Kidney epithelial cell (primary cell): Measurements from ENCODE around the gene RPL23. TPM values are rescaled to one million over a fixed set of nuclear protein-coding genes. Genes with fewer than 3 reads are reported as not detected.

Experiments used
- DNase-seq: peaks from one replicate; pipeline ENCODE4 v3.0.0-alpha.2; 2010; ENCODE audit warnings: low read depth
- H3K27me3 ChIP-seq: 2 replicates; pipeline ENCODE4 v1.6.0; 2011; ENCODE audit warnings: low read length; ENCODE audit not compliant: control insufficient read depth, insufficient read depth
- H3K36me3 ChIP-seq: 2 replicates; pipeline ENCODE4 v1.5.1; 2011; ENCODE audit warnings: low read length; ENCODE audit not compliant: control insufficient read depth, insufficient read depth
- H3K4me3 ChIP-seq: 2 replicates; pipeline ENCODE4 v1.5.1; 2011; ENCODE audit warnings: low read depth, mild to moderate bottlenecking, control low read depth, low read length
- total RNA-seq: library from RNA; depleted of rRNA; stranded (reverse); fragments of >200 nt; gene quantifications from 2 replicates; pipeline ENCODE4 v1.2.3, GENCODE V29; 2015
- TF ChIP-seq, protein P1 (sequence below): IDR thresholded peaks from 2 replicates; pipeline ENCODE4 v1.5.1; 2011; ENCODE audit warnings: mild to moderate bottlenecking, moderate library complexity, low read length, control low read depth, inconsistent platforms; ENCODE audit not compliant: insufficient read depth, poor library complexity, severe bottlenecking

RPL23 gene
- total RNA-seq, 1 donor from 2014 or later: 1,881 TPM

DNA sequence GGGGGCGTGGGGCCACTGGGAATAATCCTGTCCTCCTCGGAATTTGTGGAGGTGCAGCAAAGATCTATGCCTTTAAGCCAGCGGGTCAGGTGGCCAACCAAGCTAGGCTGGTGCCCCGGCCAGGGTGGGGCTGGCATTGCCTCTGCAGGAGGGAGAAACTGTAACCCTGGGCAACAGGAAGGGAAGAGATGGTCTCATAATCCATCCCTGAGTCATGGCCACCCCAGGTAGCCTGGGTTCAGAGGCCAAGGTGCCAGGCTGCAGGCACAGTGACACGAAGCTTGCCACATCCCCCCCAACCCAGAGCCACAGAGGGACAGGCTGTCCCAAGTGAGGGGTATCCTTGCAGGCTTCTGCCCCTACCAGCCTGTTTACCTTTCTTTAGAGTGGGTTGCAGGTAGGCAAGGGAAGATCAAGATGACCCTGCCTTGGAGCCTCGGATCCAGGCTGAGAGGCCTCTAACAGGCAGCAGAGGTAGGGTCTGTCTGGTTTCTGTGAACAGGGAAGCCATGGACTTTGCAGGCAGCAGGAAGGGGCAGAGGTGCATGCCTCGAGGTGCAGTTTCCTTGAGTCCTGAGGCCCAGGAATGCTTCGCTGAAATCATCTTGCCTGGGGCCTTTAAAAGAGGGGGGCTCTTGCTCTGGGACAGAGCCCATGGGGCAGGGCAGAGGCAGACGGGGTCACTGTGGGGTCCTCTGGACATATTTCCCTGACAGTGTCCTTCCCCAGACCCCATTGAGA lies 20.3 kb upstream of the RPL23 start:
- DNase-seq: no peak
- no peak overlapping the region for H3K4me3 ChIP-seq
- TF ChIP-seq, protein P1, sequence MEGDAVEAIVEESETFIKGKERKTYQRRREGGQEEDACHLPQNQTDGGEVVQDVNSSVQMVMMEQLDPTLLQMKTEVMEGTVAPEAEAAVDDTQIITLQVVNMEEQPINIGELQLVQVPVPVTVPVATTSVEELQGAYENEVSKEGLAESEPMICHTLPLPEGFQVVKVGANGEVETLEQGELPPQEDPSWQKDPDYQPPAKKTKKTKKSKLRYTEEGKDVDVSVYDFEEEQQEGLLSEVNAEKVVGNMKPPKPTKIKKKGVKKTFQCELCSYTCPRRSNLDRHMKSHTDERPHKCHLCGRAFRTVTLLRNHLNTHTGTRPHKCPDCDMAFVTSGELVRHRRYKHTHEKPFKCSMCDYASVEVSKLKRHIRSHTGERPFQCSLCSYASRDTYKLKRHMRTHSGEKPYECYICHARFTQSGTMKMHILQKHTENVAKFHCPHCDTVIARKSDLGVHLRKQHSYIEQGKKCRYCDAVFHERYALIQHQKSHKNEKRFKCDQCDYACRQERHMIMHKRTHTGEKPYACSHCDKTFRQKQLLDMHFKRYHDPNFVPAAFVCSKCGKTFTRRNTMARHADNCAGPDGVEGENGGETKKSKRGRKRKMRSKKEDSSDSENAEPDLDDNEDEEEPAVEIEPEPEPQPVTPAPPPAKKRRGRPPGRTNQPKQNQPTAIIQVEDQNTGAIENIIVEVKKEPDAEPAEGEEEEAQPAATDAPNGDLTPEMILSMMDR: no peak

DNA sequence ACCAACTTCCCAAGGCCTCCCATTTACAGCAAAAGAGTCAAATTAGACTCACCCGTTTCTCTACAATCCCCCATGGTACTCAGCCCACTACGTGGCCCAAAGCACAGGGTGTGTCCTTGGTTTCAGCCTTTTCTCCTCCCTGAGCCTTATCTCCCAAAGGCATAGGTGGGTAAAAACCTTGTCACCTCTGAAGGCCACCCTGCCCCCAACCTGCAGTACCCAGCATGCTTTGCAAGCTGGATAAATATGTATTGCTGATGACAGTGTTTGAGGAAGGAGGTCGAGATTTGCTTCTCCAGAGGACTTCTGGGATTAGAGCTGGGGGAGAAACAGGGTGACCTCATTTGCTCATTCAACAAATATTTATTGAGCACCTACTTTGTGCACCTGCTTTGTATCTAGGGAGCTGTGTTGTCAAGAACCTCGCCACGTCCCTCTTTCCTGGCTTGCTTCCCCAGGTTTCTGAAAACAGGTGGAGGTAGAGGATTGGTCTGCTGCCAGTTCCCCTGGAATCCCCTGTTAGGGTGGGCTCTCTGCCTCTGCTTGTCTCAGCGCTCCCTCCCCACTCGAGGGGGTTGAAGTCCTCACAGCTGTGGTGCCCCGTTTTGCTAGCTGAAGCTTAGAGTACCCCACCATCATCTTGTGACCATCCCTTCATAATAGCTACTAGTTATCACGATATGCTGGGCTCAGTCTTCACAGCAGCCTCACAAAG lies 19.3 kb upstream of the RPL23 start:
- no peak overlapping the region for H3K4me3 ChIP-seq
- no peak for DNase-seq
- H3K27me3 ChIP-seq: no peaks in the 10 kb centered on the region
- H3K36me3 ChIP-seq: no peaks in the 10 kb centered on the region
- TF ChIP-seq, protein P1: no peak

More for the DNA sequence above, 20.3 kb upstream of the RPL23 start:
- H3K27me3 ChIP-seq: no peaks in the 10 kb centered on the region
- no peaks in the 10 kb centered on the region for H3K36me3 ChIP-seq

DNA sequence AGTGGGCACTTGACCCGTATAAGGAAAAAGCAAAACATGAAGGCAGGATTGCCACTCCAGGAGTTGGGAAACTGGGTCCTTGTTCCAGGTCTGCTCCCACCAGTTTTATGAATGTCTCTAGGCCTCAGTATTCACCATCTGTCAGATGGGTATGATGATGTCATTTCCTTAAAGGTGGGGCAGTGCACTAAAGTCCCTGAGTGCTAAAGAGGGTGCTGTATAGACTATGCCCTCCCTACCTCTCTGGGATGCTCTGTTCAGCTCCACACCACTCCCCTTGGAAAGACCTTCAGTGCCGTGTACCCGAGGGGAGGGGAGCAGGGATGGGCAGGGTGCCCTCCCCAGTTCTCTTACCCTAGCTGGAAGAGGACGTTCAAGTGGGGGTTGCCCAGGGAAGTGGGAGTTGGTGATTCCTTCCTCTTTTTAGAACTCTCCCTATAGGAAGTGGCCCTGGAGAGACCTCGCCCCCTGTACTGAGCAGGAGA lies 18.5 kb upstream of the RPL23 start:
- peak overlapping the region; percentile 97 for H3K4me3 ChIP-seq
- H3K36me3 ChIP-seq: no peaks in the 10 kb centered on the region
- no peaks in the 10 kb centered on the region for H3K27me3 ChIP-seq
- DNase-seq: no peak
- TF ChIP-seq, protein P1: no peak

DNA sequence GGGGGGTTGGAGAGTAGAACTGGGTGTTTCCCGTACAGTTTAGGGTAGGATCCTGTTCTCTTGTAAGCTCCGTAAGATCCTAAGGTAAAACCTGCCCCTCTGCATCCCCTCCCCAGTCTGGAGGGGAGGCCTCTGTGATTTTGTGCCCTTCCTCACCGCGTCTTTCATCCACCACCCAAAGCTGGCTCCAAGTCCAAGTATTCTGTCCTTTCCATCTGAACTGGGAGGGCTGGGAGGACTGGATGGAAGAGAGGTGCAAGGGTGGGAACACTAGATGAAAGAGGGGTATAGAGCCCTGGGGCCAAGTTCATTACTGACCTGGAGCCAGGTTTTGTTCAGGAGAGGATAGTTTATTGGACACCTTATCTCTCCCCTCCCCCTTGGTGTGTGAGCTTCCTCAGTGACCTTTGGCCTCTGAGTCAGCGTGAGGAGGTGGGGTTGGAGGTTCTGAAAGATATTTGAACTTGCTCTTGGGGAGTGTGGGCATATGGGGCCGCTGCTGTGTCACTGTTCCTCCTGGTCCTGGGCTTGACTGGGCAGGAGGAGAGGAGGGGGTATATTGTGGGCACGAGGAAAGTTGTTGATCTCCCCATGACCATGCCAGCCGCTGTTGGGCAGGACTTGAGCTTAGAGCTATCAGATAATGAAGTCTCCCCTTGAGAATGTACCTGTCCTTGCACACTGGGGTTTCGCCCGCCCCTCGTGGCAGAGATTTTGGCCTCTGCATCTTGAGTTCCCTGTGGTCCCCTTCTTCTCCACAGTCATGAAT lies 17.9 kb upstream of the RPL23 start:
- DNase-seq: no peak
- H3K4me3 ChIP-seq: peak overlapping the region; percentile 97
- TF ChIP-seq, protein P1: peak; percentile 24
- no peaks in the 10 kb centered on the region for H3K27me3 ChIP-seq
- H3K36me3 ChIP-seq: no peaks in the 10 kb centered on the region

DNA sequence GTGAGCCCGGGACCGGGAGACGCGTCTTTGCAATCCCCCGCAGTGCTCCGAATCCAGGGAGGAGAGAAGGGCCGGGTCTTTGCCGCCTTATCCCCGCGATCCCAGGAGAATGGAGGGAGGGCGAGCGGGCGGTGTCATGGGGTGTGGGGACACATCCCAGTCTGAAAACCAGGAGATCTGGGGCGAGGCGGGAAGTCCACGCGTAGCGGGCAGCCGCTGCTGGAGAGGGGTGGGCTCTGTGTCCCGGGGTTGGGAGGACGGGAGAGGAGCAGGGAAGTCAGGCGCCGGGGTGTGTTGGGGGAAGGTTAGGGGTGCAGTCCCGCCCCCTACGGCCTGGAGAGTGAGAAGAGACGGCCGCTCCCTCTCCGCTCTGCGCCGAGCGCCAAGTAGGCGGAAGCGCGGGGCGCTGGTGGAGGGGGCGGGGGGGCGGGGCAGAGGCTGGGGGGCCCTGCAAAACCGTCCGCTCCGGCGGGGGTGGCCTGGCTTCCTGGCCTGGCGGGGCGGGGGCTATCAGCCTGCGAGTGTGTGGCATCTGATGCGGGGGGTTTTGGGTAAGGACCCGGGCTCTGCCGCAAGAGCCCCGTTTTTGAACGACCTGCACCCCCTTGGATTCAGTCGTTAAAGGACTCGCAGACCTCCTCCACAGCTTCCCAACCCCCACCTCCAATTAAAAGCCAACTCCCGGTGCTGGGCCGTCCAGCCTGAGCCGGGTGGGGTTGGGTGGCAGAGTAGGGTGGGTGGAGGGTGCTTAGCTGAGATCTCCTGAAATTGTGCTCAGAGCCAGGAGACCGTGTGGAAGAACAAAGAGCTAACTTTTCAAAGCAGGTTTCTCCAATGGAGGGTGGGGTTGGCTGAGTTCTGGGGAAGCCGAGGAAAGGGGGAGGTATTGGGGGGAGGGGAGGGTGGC lies 17.0 kb upstream of the RPL23 start:
- no peaks in the 10 kb centered on the region for H3K36me3 ChIP-seq

More for the DNA sequence above, 17.0 kb upstream of the RPL23 start:
- TF ChIP-seq, protein P1: no peak
- peak overlapping the region; percentile 97 for H3K4me3 ChIP-seq
- DNase-seq: no peak
- no peaks in the 10 kb centered on the region for H3K27me3 ChIP-seq
